LNCAP (cell line): ENCODE measurements around the gene TSHZ1.

Experiments
- CTCF ChIP-seq: fragments of 450-650 bp; IDR thresholded peaks from 2 replicates; pipeline ENCODE4 v1.5.1; 2017; ENCODE audit warnings: mild to moderate bottlenecking

TSHZ1 gene

DNA sequence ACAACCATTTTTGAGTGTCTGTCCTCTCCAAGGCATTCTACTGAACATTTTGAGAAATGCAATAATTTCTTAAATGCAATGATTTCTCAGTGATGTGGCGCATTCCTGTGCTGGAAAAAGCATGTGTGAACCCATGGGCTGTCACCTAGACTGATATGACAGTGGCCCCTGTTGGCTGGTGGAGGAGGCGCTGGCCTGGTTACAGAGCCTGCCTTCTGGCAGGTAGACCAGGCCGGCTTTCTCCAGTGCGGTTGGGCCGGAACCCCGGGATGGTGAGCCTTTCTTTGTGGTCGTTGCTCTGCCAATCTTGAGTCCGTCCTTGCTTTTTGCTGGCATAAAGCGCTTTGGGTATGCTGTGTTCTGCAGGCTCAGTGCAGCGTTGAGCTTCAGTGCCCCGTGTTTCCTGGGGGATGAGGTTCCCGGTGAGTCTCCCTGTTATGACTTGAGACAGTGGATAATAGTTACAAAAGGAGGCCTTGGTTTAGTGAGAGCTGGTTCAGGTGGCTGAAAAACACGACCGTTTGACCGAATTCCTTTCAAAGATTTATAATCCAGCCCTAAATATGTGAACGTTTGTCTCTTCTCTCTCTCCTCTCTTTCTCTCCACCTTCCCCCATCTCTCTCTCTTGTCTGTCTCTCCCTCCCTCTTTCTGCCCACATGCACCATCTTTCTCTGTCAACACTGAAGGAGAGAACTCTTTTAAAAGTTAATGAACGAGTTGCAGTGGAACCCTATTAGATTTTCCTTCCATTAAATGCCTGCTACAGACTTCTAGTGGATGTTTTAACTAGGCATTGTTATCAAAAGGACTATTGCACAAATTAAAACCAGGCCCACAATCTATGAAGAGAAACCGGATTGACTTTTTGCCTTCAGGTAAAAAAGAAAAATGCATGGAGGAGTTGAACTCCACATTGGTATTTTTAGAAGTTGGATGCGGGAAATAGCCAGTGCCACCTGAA lies 34.0 kb downstream of the TSHZ1 start:
- no peak for TF ChIP-seq CTCF

DNA sequence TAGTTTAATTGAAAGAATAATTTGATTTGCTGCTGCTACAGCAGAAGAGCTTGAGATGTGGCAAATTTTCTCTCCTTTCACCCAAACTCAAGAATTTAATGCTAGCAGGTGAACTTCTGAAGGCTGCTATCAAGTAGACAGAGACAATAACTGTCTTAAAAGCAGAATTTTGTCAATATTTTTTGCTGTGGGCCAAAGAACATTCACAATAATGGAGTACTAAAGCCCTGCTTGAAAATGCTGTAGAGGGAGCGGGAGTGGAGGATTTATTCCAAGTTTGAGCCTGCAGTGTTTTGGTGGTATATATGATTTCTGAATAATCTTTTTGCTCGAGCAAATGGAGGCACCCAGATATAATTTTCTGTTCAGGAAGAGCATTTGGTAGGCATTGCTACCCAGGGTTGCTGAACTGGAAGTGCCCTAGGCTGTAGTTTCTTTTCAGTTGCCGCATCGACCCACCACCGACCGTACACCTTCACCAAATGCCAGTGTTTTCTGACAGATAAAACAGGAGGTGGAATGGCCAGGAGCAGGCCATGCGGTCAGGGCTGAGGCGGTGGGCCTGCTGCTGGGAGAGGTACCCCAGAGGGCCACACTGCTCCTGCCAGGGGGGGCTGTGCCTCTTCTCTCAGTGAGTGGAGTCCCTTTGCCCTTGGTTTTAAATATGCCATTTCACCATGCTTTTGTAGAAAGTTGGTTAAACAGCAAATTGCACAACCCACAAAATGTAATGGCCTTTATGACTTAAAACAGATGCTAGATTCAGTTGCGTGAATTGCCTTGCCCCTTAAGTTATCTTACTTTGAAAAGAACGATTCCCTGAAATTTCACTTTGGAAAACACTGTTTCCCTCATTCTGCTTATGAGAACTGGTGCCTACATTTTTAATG lies 36.4 kb downstream of the TSHZ1 start:
- TF ChIP-seq CTCF = no peak

GRCh38 chr18:75247611-75248421 lies 37.2 kb downstream of the TSHZ1 start:
- TF ChIP-seq CTCF = no peak

DNA sequence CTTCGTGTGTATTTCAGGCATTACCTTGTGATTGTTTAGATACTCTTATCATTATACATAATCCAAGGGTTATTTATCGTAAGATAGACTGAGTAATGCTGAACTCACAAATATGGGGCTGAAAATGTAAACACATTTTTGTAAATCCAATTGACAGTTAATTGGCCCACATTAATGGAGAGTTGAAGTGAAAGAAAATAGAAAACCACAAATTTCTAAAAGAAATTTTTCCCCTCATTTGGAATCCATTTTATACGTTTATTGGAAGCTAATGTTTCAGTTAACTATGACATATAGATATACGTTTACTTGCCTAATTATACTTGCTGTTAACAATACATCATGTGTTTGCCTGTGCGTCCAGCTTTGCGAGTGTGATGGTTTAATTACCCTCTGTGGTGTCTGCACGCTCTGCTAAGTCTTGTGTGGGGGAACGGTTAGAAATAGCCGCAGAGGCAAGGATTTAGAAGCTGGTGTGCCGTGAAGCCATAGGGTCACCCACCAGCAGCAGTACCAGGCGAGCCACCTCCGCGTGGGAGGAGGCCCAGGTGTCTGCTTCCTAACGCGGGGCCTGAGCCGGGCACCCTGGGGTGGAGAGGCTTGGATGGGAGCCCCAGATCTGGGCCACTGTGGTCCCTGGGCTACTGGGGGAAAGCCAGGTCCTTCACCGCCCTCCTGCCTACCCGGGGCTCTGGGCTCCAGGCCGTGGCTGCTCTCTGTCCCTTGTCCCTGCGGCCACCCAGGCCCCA lies 38.0 kb downstream of the TSHZ1 start:
- no peak for TF ChIP-seq CTCF

- no peak for TF ChIP-seq CTCF
Measured at GRCh38 chr18:75249175-75249518, 38.5 kb downstream of the TSHZ1 start.

GRCh38 chr18:75249672-75250470 lies 39.3 kb downstream of the TSHZ1 start:
- no peak for TF ChIP-seq CTCF
